ENCODE data around the gene HPX.

HPX gene

DNA sequence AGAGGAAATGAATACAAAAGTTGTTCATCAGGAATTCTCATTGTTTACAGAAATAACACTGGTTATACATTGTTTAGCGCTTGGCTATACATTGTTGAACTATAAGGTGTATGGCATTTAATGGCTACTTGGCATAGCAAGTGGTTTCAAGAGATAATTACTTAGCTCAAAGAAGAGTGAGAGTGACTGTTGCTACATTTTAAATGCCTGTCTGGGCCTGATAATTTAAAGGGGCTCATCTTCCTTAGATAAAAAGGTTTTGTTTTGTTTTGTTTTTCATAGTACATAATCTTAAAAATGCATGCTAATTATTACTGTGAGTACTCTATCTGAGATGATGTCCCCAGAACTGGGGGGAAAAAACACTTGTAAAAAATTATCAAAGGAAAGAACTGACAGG is 52.0 kb downstream of the HPX start:
- DNase-seq, result no peak

DNA sequence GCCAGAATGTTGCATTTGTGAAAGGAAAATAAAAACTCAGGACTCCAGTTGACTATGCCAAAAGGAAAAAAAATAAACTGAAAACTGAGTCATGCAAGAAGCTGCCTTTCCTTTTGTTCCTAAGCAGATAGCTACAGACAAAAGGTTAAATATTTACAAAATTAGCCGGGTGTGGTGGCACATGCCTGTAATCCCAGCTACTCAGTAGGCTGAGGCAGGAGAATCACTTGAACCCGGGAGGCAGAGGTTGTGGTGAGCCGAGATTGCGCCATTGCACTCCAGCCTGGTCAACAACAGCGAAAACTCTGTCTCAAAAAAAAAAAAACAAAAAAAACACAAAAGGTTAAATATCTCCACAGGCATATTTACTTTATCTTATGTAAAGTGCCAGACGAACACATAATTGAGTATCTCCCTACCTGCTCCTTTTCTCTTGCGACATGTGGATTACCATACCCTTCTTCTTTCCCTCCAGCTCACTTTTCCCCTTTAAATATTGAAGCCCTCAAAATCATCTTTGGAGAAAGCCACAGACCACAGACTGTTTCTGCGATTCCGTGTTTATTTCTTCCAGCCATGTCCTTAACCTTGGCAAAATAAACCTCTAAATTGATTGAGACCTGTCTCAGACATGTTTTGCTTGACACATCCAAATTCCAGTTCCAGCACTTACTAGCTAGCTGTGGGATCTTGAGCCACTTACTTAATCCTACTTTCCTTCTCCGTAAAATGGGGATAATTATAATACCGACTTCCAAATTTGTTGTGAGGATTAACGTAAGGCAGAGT is 52.8 kb downstream of the HPX start:
- DNase-seq, result no peak

DNA sequence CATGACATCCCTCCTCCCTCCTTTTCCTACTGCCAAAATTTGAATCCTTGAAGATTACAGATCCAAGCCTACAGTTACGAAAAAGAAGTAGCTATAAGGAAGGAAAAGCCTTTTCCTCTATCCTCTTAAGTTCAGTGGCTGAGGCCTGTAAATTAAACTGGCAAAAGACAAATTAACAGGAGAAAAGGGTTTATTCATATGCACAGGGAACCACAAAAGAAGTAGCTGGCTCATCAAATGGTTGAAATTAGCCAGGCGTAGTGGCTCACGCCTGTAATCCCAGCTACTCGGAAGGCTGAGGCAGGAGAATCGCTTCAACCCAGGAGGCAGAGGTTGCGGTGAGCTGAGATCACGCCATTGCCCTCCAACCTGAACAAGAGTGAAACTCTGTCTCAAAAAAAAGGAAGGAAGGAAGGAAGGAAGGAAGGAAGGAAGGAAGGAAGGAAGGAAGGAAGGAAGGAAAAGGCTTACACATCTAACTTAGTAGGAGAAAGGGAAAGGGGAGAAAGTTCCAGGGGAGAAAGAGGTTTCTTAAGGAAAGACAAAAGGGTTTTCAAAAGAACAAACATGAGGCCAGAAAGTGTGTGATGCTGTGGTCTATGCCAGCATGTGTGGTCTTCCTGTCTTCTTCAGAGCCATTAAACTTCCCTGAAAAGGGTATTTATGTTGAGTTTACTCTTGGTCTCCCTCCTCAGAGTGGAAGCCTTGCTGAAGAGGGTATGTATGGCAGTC is 55.6 kb downstream of the HPX start:
- DNase-seq, result no peak
